Measurements from ENCODE around the gene CPLX3. TPM values are rescaled to one million over a fixed set of nuclear protein-coding genes. Genes with fewer than 3 reads are reported as not detected.

CPLX3 gene
- total and polyA plus RNA-seq, 10 of the 15 experiments (the other 5 are each of a cell fraction or from before 2014, with no cell fraction given) = 0.02 to 0.04 TPM; not detected in 8

GRCh38 chr15:74809956-74810355 lies 16.5 kb upstream of the CPLX3 start:
- no peak for FAIRE-seq
- POLR2A ChIA-PET = interaction anchor here (0.8 kb wide), 1 partner anchor 97 kb away, joined by 3 read pairs; the partner anchor contains the start of gene FAM219B
- no peak for DNase-seq (ENCODE audit: low read depth, low spot score)
- CTCF ChIA-PET = interaction anchor here (1.0 to 3.7 kb wide), 7 partner anchors 10 to 140 kb away, joined by 3 to 21 read pairs (median 7); no protein-coding TSS in a partner anchor
- Histone ChIP-seq H3K79me2 (ENCODE audit: control insufficient read depth, insufficient read depth, low read length) (no peaks in the 10 kb centered on the region), H3K36me3 (ENCODE audit: control insufficient read depth in 2 of 2, insufficient read depth in 2 of 2, low read length in 1 of 2) (no peaks in the 10 kb centered on the region), H3K4me1 (ENCODE audit: control insufficient read depth, insufficient read depth, low read length) (no peaks in the 10 kb centered on the region), H3K9me3 (replicated peaks; ENCODE audit: control insufficient read depth, insufficient read depth, low read length) (no peaks in the 10 kb centered on the region), H3K27ac (ENCODE audit: control insufficient read depth, insufficient read depth) (no peak overlapping the region), H3K27me3 (replicated peaks in 1 of 2; ENCODE audit: control insufficient read depth in 2 of 2, insufficient read depth in 2 of 2, low read length in 1 of 2) (no peaks in the 10 kb centered on the region), H4K20me1 (ENCODE audit: control insufficient read depth, insufficient read depth) (no peaks in the 10 kb centered on the region), H3K4me3 (no peak overlapping the region), H2AFZ (ENCODE audit: control insufficient read depth, low read depth, low read length) (no peak overlapping the region), H3K9ac (ENCODE audit: control insufficient read depth, insufficient read depth, low read length) (no peak overlapping the region), H3K4me2 (ENCODE audit: control insufficient read depth, insufficient read depth) (no peak overlapping the region)
- SMC1A ChIA-PET (ENCODE audit: uncharacterized antibody, unreplicated experiment) = interaction anchor here (0.7 to 1.2 kb wide), 2 partner anchors 17 to 23 kb away, joined by 3 read pairs; no protein-coding TSS in a partner anchor
- ATAC-seq = no peak
- in situ Hi-C loops (cut with MboI) (no loop called here), intact Hi-C loops (cut with micrococcal nuclease; ENCODE audit: unreplicated experiment) (no loop called here)
- BruUV-seq (replicated peaks) = no TSS peak
- WGBS (ENCODE audit: insufficient coverage, insufficient replicate concordance, low lambda C conversion rate, missing lambda C conversion rate) = 0% methylated on average over 3 of the region's 3 CpGs
- RAD21 ChIA-PET (ENCODE audit: unreplicated experiment) = interaction anchor here (0.7 to 2.5 kb wide), 4 partner anchors 10 to 92 kb away, joined by 3 to 10 read pairs (median 6); no protein-coding TSS in a partner anchor
- no peak for TF ChIP-seq PAX5 (IDR thresholded peaks at IDR 0.05; ENCODE audit: borderline replicate concordance, low read depth, low read length)
- no peak for TF ChIP-seq PRDM15 (CRISPR knock-in tag; IDR thresholded peaks at IDR 0.05)
- TF ChIP-seq, protein P1, sequence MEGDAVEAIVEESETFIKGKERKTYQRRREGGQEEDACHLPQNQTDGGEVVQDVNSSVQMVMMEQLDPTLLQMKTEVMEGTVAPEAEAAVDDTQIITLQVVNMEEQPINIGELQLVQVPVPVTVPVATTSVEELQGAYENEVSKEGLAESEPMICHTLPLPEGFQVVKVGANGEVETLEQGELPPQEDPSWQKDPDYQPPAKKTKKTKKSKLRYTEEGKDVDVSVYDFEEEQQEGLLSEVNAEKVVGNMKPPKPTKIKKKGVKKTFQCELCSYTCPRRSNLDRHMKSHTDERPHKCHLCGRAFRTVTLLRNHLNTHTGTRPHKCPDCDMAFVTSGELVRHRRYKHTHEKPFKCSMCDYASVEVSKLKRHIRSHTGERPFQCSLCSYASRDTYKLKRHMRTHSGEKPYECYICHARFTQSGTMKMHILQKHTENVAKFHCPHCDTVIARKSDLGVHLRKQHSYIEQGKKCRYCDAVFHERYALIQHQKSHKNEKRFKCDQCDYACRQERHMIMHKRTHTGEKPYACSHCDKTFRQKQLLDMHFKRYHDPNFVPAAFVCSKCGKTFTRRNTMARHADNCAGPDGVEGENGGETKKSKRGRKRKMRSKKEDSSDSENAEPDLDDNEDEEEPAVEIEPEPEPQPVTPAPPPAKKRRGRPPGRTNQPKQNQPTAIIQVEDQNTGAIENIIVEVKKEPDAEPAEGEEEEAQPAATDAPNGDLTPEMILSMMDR (IDR thresholded peaks at IDR 0.05 in 2 of 3, conservative IDR thresholded peaks at IDR 0.05 in 1 of 3; ENCODE audit: control insufficient read depth in 2 of 3, extremely low read depth in 1 of 3, insufficient read depth in 1 of 3, low read depth in 3 of 3, low read length in 3 of 3) = no peak
- TF ChIP-seq NFYB (IDR thresholded peaks at IDR 0.05; ENCODE audit: insufficient read depth, low read depth, low read length) = no peak
- TF ChIP-seq ZNF384 (IDR thresholded peaks at IDR 0.05; ENCODE audit: borderline replicate concordance, low read depth, low read length) = no peak
- no peak for TF ChIP-seq HCFC1 (IDR thresholded peaks at IDR 0.05; ENCODE audit: low read length)
- TF ChIP-seq EED (IDR thresholded peaks at IDR 0.05; ENCODE audit: low read depth) = no peak
- no peak for TF ChIP-seq ZNF592 (IDR thresholded peaks at IDR 0.05)
- TF ChIP-seq BMI1 (IDR thresholded peaks at IDR 0.05; ENCODE audit: borderline replicate concordance) = no peak
- no peak for TF ChIP-seq E2F8 (IDR thresholded peaks at IDR 0.05; ENCODE audit: low read depth, partially characterized antibody)

Data from GM12878 (cell line).